Measurements from ENCODE around the gene TSR3. TPM values are rescaled to one million over a fixed set of nuclear protein-coding genes. Genes with fewer than 3 reads are reported as not detected.
A peak's percentile ranks its signal among the peaks of the same experiment; 100 is the strongest.

The TSR3 gene
- total and polyA plus RNA-seq, 2 of the 13 experiments (the other 11 are each of a cell fraction or from before 2014, with no cell fraction given): 24.2 to 51.0 TPM

- TF ChIP-seq HMGXB4 (CRISPR knock-in tag; IDR thresholded peaks at IDR 0.05; ENCODE audit: borderline replicate concordance in 1 of 2, low read depth in 1 of 2): peak; percentile 67 to 77; a peak in 3 of 4 replicates
- TF ChIP-seq HBP1 (CRISPR knock-in tag; IDR thresholded peaks at IDR 0.05; ENCODE audit: low read depth): 0 out of 2 replicates have a peak, but pooled peaks have one; percentile 20
- no peak for TF ChIP-seq RCOR2 (CRISPR knock-in tag; IDR thresholded peaks at IDR 0.05)
- 0 out of 2 replicates have a peak, but pooled peaks have one; percentile 46 for TF ChIP-seq ZNF646 (CRISPR knock-in tag; IDR thresholded peaks at IDR 0.05)
- TF ChIP-seq ZNF768 (CRISPR knock-in tag; IDR thresholded peaks at IDR 0.05): peak; percentile 51; the same call in 1 of the 2 replicates
- TF ChIP-seq ZBTB38 (CRISPR knock-in tag; IDR thresholded peaks at IDR 0.05): no peak
Measured at GRCh38 chr16:1300664-1301476, 50.8 kb downstream of the TSR3 start (continued).
